IMR-90 (cell line): Measurements from ENCODE around the gene NFIA. TPM values are rescaled to one million over a fixed set of nuclear protein-coding genes. Genes with fewer than 3 reads are reported as not detected.

Experiments
- ATAC-seq: fragments of 200-7000 bp; cut with Tn5 transposase; 2 replicates; pipeline ENCODE4 v1.9.1; 2020; ENCODE audit warnings: low read depth, mild to moderate bottlenecking, moderate library complexity
- BruUV-seq: library from RNA; stranded (reverse); fragments of 400-500 nt; replicated peaks from 2 replicates; lab custom pipeline; 2021; lab: Mats Ljungman, UMichigan
- CTCF ChIA-PET: fragments of 300-600 bp; formaldehyde crosslinking; extraction: SDS; loops from one replicate; lab custom pipeline; 2021; ENCODE audit warnings: antibody characterized with exemption; lab: Yijun Ruan, JAX
- POLR2A ChIA-PET: fragments of 300-600 bp; sonication (Branson Sonifier 250); formaldehyde crosslinking; loops from one replicate; lab custom pipeline; 2022; ENCODE audit warnings: antibody characterized with exemption; ENCODE audit not compliant: unreplicated experiment; lab: Charles Lee
- DNase-seq: peaks from one replicate; pipeline ENCODE4 v3.0.0; 2013
- H2AFZ ChIP-seq: replicated peaks from 2 replicates; pipeline ENCODE3; 2013; ENCODE audit warnings: low read length, mild to moderate bottlenecking; ENCODE audit not compliant: poor library complexity
- H2AK5ac ChIP-seq: 2 replicates; pipeline ENCODE4 v1.6.1; 2013; ENCODE audit warnings: low read depth, low read length, inconsistent platforms
- H2AK9ac ChIP-seq: replicated peaks from 2 replicates; pipeline ENCODE3; 2013; ENCODE audit warnings: mild to moderate bottlenecking, low read depth, low read length, moderate library complexity; ENCODE audit not compliant: poor library complexity
- H2BK120ac ChIP-seq: 2 replicates; pipeline ENCODE4 v1.6.1; 2013; ENCODE audit warnings: low read depth, low read length, inconsistent platforms
- H2BK15ac ChIP-seq: 3 replicates; pipeline ENCODE4 v1.6.1; 2013; ENCODE audit warnings: low read depth, low read length, inconsistent platforms
- H2BK20ac ChIP-seq: 2 replicates; pipeline ENCODE4 v1.6.1; 2013; ENCODE audit warnings: low read depth, mild to moderate bottlenecking, inconsistent platforms, low read length, moderate library complexity
- H2BK5ac ChIP-seq: 2 replicates; pipeline ENCODE4 v1.6.1; 2013; ENCODE audit warnings: mild to moderate bottlenecking, low read depth, low read length, inconsistent platforms; ENCODE audit not compliant: poor library complexity, severe bottlenecking
- H3K14ac ChIP-seq: replicated peaks from 2 replicates; pipeline ENCODE4 v1.6.1; 2013; ENCODE audit warnings: low read depth, low read length, inconsistent platforms
- H3K18ac ChIP-seq: 2 replicates; pipeline ENCODE4 v1.6.1; 2013; ENCODE audit warnings: low read depth, low read length, control low read depth
- H3K23ac ChIP-seq: 2 replicates; pipeline ENCODE4 v1.6.1; 2013; ENCODE audit warnings: low read depth, low read length, inconsistent platforms
- H3K27ac ChIP-seq: 2 replicates; pipeline ENCODE4 v1.5.1; 2013; ENCODE audit warnings: mild to moderate bottlenecking, control low read depth, low read length; ENCODE audit not compliant: insufficient read depth
- H3K27me3 ChIP-seq: 2 replicates; pipeline ENCODE4 v1.6.1; 2013; ENCODE audit warnings: low read length; ENCODE audit not compliant: control insufficient read depth, insufficient read depth
- H3K36me3 ChIP-seq: 2 replicates; pipeline ENCODE4 v1.6.1; 2013; ENCODE audit warnings: low read length, mixed read lengths; ENCODE audit not compliant: control insufficient read depth, insufficient read depth
- H3K4ac ChIP-seq: 2 replicates; pipeline ENCODE4 v1.6.1; 2013; ENCODE audit warnings: low read depth, low read length, inconsistent platforms
- H3K4me1 ChIP-seq: 2 replicates; pipeline ENCODE4 v1.6.1; 2013; ENCODE audit warnings: low read length, mixed read lengths; ENCODE audit not compliant: control insufficient read depth, insufficient read depth
- H3K4me2 ChIP-seq: 2 replicates; pipeline ENCODE4 v1.6.1; 2013; ENCODE audit warnings: low read depth, mild to moderate bottlenecking, control low read depth, low read length, moderate library complexity
- H3K4me3 ChIP-seq: 2 replicates; pipeline ENCODE4 v1.5.1; 2013; ENCODE audit warnings: low read depth, mild to moderate bottlenecking, control low read depth, low read length, moderate library complexity; ENCODE audit not compliant: insufficient read depth
- H3K56ac ChIP-seq: 2 replicates; pipeline ENCODE4 v1.6.1; 2013; ENCODE audit warnings: low read length, inconsistent platforms; ENCODE audit not compliant: insufficient read depth; ENCODE audit errors: extremely low read depth
- H3K79me1 ChIP-seq, 2 experiments: 2 replicates each; pipeline ENCODE4 v1.6.1; 2013; ENCODE audit warnings: low read length in 2 of 2, inconsistent platforms in 1 of 2, low read depth in 1 of 2
- H3K9ac ChIP-seq: 2 replicates; pipeline ENCODE4 v1.6.1; 2013; ENCODE audit warnings: low read depth, low read length, control low read depth
- H3K9me1 ChIP-seq: 2 replicates; pipeline ENCODE4 v1.6.1; 2013; ENCODE audit warnings: low read length, inconsistent platforms; ENCODE audit not compliant: insufficient read depth
- H3K9me3 ChIP-seq: 2 replicates; pipeline ENCODE4 v1.6.1; 2013; ENCODE audit warnings: low read length; ENCODE audit not compliant: control insufficient read depth, insufficient read depth
- H4K20me1 ChIP-seq: 2 replicates; pipeline ENCODE4 v1.6.1; 2013; ENCODE audit warnings: low read length, inconsistent platforms; ENCODE audit not compliant: insufficient read depth
- H4K5ac ChIP-seq: 2 replicates; pipeline ENCODE4 v1.6.1; 2013; ENCODE audit warnings: mild to moderate bottlenecking, low read depth, low read length, control low read depth
- H4K8ac ChIP-seq, 2 experiments: 2 replicates each; pipeline ENCODE4 v1.6.1; 2013; ENCODE audit warnings: low read depth in 2 of 2, low read length in 2 of 2, control low read depth in 1 of 2, inconsistent platforms in 1 of 2
- H4K91ac ChIP-seq: 2 replicates; pipeline ENCODE4 v1.6.1; 2013; ENCODE audit warnings: low read depth, low read length, inconsistent platforms; ENCODE audit not compliant: insufficient read depth
- RFX5 ChIP-seq: IDR thresholded peaks from 2 replicates; pipeline ENCODE4 v1.8.0; 2012; ENCODE audit warnings: low read depth, mild to moderate bottlenecking, low read length, moderate library complexity
- SMC3 ChIP-seq: fragments of 150-350 bp; IDR thresholded peaks from 2 replicates; pipeline ENCODE4 v1.6.1; 2016; ENCODE audit warnings: low read depth, mild to moderate bottlenecking, antibody characterized with exemption, low read length, moderate library complexity
- WGBS, 2 experiments: methylation state at CpG; one replicate each; pipeline versions ENCODE4 v1.1.5 to v1.1.7; 2013; ENCODE audit warnings: missing lambda C conversion rate in 2 of 2; ENCODE audit not compliant: insufficient read length in 1 of 2; ENCODE audit errors: extremely low coverage in 2 of 2; 5-methylcytosine and 5-hydroxymethylcytosine counted together
- dilution Hi-C: fragments of 300-500 bp; cut with HindIII; formaldehyde crosslinking; loops from one replicate; pipeline ENCODE4 v1.14.3; 2018; ENCODE audit warnings: low sequenced_read_pairs; ENCODE audit not compliant: unreplicated experiment
- in situ Hi-C: fragments of 300-500 bp; cut with MboI; formaldehyde crosslinking; loops from 3 replicates; pipeline ENCODE4 v1.14.3; 2019; ENCODE audit warnings: low sequenced_read_pairs, inconsistent platforms, mixed read lengths
- intact Hi-C: fragments of 100-400 bp; cut with micrococcal nuclease; formaldehyde crosslinking; loops from 2 replicates; pipeline ENCODE4 v1.10.0; 2022
- polyA plus RNA-seq, 3 experiments: library from polyadenylated mRNA; depleted of rRNA; stranded (reverse); fragments of >200 nt; gene quantifications; 2 replicates each; pipeline ENCODE4 v1.2.3, GENCODE V29; 2012; ENCODE audit warnings: low replicate concordance in 1 of 3
- total RNA-seq: library from RNA; depleted of rRNA; stranded (reverse); fragments of >200 nt; gene quantifications from 2 replicates; pipeline ENCODE4 v1.2.3, GENCODE V29; 2012

Gene NFIA
- total and polyA plus RNA-seq, 2 of the 4 experiments (the other 2 are of a cell fraction), result 1.6 to 2.2 TPM

DNA sequence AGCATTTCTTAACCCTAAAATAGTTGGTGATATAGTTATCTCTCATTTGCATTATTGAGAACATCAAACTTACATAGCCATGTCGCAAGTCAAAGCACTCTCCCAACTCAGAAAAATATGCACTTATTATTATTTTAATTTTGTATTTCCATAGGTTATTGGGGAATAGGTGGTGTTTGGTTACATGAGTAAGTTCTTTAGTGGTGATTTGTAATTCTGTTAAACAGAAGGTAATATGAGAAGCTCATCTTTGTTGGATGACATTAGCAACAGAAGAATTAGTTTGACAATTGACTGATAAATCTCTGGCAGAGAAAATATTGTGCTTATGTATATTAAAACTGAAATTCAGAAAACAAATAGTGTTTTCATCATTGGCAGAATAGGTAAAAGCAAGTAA, 154.8 kb downstream of the NFIA start:
- H2AK5ac ChIP-seq, result no peak overlapping the region
- CTCF ChIA-PET, result no interaction called here
- H2BK5ac ChIP-seq, result no peak overlapping the region
- no peak overlapping the region for H2AFZ ChIP-seq
- H2BK120ac ChIP-seq, result no peak overlapping the region
- no peak overlapping the region for H4K8ac ChIP-seq
- no peak overlapping the region for H3K9ac ChIP-seq
- no peak overlapping the region for H3K23ac ChIP-seq
- no peak for TF ChIP-seq SMC3
- no peak for TF ChIP-seq RFX5
- H3K18ac ChIP-seq, result no peak overlapping the region
- H3K79me1 ChIP-seq, result no peaks in the 10 kb centered on the region
- in situ Hi-C loops (no loop called here), dilution Hi-C loops (no loop called here), intact Hi-C loops (no loop called here)
- no peaks in the 10 kb centered on the region for H3K36me3 ChIP-seq
- no peak overlapping the region for H3K27ac ChIP-seq
- no peak overlapping the region for H2BK20ac ChIP-seq
- WGBS, 2 experiments, result no CpG with 5 or more reads among the region's 1 CpG
- no peak overlapping the region for H3K4ac ChIP-seq
- H3K56ac ChIP-seq, result no peak overlapping the region
- POLR2A ChIA-PET, result no interaction called here
- no peaks in the 10 kb centered on the region for H3K9me1 ChIP-seq
- no TSS peak for BruUV-seq
- H2BK15ac ChIP-seq, result no peak overlapping the region
- no peaks in the 10 kb centered on the region for H4K20me1 ChIP-seq
- no peak overlapping the region for H4K91ac ChIP-seq
- H3K14ac ChIP-seq, result no peak overlapping the region
- H3K4me2 ChIP-seq, result no peak overlapping the region
- H2AK9ac ChIP-seq, result no peak overlapping the region
- H3K4me3 ChIP-seq, result no peak overlapping the region
- no peaks in the 10 kb centered on the region for H3K9me3 ChIP-seq
- no peak overlapping the region for H4K5ac ChIP-seq
- H3K27me3 ChIP-seq, result no peaks in the 10 kb centered on the region
- no peak for ATAC-seq
- no peak for DNase-seq
- H3K4me1 ChIP-seq, result no peaks in the 10 kb centered on the region
